ENCODE measurements around the gene NKIRAS2. TPM values are rescaled to one million over a fixed set of nuclear protein-coding genes. Genes with fewer than 3 reads are reported as not detected.

NKIRAS2 gene
- total and polyA plus RNA-seq, 2 donors (not counting 3 experiments of a cell fraction or from before 2014, with no cell fraction given), result 57.3 to 87.6 TPM

DNA sequence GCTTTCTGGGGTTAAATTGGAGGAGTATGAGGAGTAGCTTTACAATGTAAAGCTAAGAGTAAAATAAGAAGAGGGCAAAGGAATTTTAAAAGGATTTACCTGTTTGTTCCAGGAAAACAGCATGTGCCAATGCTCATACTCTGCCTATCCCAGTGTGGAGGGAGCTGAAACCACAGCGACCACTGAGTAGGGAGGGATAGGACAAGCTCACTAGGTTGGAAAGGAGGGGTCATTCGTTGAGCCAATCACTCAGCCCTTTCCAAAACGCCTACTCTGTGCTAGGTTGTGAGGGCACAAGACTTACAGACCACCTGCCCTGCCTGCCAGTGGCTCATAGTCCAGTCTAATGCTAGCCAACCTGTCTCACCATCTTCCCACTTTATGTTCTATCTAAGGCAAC lies 1.6 kb upstream of the NKIRAS2 start:
- Histone ChIP-seq H3K36me3 (ENCODE audit: control insufficient read depth in 2 of 2, extremely low read depth in 1 of 2, insufficient read depth in 2 of 2, low read length in 2 of 2) (peaks cover 3 to 9% of the 10 kb centered on the region in 2 experiments), H3K9me3 (replicated peaks; ENCODE audit: control insufficient read depth, insufficient read depth, low read length) (no peaks in the 10 kb centered on the region), H3K4me3 (replicated peaks in 1 of 3; ENCODE audit: insufficient read depth in 1 of 3, low read depth in 1 of 3, low read length in 3 of 3) (peak overlapping the region in 1 of 3 experiments; percentile 96), H3K9me1 (replicated peaks; ENCODE audit: control insufficient read depth, extremely low read depth, insufficient read depth, low read length) (no peaks in the 10 kb centered on the region), H3K9ac (replicated peaks; ENCODE audit: extremely low read depth, insufficient read depth, low read length) (peak overlapping the region; percentile 98), H3K79me2 (ENCODE audit: control insufficient read depth, insufficient read depth, low read length) (peaks cover 54% of the 10 kb centered on the region), H3K27me3 (ENCODE audit: control insufficient read depth in 2 of 2, insufficient read depth in 2 of 2, low read length in 2 of 2) (no peaks in the 10 kb centered on the region), H3K27ac (ENCODE audit: insufficient read depth, low read depth, low read length) (peak overlapping the region; percentile 88), H4K20me1 (replicated peaks; ENCODE audit: control insufficient read depth, extremely low read depth, insufficient read depth, low read length) (no peaks in the 10 kb centered on the region), H3K4me1 (ENCODE audit: control insufficient read depth, extremely low read depth, insufficient read depth, low read length) (peaks cover 15% of the 10 kb centered on the region), H2AFZ (ENCODE audit: low read depth, low read length) (no peak overlapping the region), H3K4me2 (ENCODE audit: insufficient read depth, low read length) (peak overlapping the region; percentile 69)
- ChIA-PET POLR2A (no interaction called here), CTCF (interaction anchor here (0.9 to 3.4 kb wide), 9 partner anchors 11 to 88 kb away, joined by 3 to 13 read pairs (median 4); partner anchors contain the start of genes C17orf113 and ODAD4)
- dilution Hi-C loops (cut with MboI; ENCODE audit: extremely low pct_ligation_motif_present, low sequenced_read_pairs) (no loop called here), intact Hi-C loops (cut with micrococcal nuclease) (loop anchor here (5.0 kb wide), 1 partner anchor 51 kb away; the partner anchor contains the start of gene CNP)
- no TSS peak for BruUV-seq (replicated peaks)
- TF ChIP-seq POLR2A (IDR thresholded peaks at IDR 0.05; ENCODE audit: low read depth, low read length) (no peak), GATA2 (IDR thresholded peaks at IDR 0.05; ENCODE audit: insufficient read depth, insufficient read length, low read depth, low read length) (no peak), EZH2 (IDR thresholded peaks at IDR 0.05; ENCODE audit: borderline replicate concordance, low read depth, low read length, severe bottlenecking) (no peak), POLR2AphosphoS5 (IDR thresholded peaks at IDR 0.05; ENCODE audit: insufficient read depth, low read depth, low read length) (no peak), FOS (IDR thresholded peaks at IDR 0.05; ENCODE audit: borderline replicate concordance, insufficient read depth, low read length) (no peak)
- TF ChIP-seq, protein P1, sequence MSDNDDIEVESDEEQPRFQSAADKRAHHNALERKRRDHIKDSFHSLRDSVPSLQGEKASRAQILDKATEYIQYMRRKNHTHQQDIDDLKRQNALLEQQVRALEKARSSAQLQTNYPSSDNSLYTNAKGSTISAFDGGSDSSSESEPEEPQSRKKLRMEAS (IDR thresholded peaks at IDR 0.05; ENCODE audit: insufficient read depth, insufficient read length), result no peak
- no peak for DNase-seq (ENCODE audit: low read depth, low spot score)
- peak; percentile 12 for FAIRE-seq

DNA sequence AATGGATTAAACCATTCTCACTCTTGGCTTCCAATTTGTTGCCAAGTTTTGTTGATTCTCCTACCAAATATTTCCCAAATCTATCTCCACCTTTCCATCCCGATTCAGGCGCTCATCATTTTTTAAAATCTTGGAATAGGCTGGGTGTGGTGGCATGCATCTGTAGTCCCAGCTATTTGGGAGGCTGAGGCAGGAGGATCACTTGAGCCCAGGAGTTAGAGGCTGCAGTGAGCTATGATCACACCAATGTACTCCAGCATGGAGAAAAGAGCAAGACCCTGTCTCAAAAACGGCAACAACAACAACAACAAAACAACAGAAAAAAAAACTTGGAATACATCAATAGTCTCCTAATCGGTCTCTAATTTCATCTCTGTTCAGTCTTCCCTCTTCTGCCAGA lies 902 bp upstream of the NKIRAS2 start:
- no peak overlapping the region for H2AFZ ChIP-seq (ENCODE audit: low read depth, low read length)
- no peaks in the 10 kb centered on the region for H3K27me3 ChIP-seq (ENCODE audit: control insufficient read depth in 2 of 2, insufficient read depth in 2 of 2, low read length in 2 of 2)
- ChIA-PET POLR2A (no interaction called here), CTCF (interaction anchor here (0.9 to 1.3 kb wide), 7 partner anchors 10 to 94 kb away, joined by 3 to 5 read pairs (median 3); partner anchors contain the start of genes DHX58 and ODAD4)
- no peak for TF ChIP-seq JUN (IDR thresholded peaks at IDR 0.05; ENCODE audit: borderline replicate concordance, insufficient read depth, insufficient read length, low read depth)
- no peak for TF ChIP-seq MYC (IDR thresholded peaks at IDR 0.05; ENCODE audit: low read depth, low read length)
- no peak for TF ChIP-seq EZH2 (IDR thresholded peaks at IDR 0.05; ENCODE audit: borderline replicate concordance, low read depth, low read length, severe bottlenecking)
- TF ChIP-seq FOS (IDR thresholded peaks at IDR 0.05; ENCODE audit: borderline replicate concordance, insufficient read depth, low read length), result no peak
- no peak for TF ChIP-seq POLR2AphosphoS5 (IDR thresholded peaks at IDR 0.05; ENCODE audit: insufficient read depth, low read depth, low read length)
- TF ChIP-seq, protein P2, sequence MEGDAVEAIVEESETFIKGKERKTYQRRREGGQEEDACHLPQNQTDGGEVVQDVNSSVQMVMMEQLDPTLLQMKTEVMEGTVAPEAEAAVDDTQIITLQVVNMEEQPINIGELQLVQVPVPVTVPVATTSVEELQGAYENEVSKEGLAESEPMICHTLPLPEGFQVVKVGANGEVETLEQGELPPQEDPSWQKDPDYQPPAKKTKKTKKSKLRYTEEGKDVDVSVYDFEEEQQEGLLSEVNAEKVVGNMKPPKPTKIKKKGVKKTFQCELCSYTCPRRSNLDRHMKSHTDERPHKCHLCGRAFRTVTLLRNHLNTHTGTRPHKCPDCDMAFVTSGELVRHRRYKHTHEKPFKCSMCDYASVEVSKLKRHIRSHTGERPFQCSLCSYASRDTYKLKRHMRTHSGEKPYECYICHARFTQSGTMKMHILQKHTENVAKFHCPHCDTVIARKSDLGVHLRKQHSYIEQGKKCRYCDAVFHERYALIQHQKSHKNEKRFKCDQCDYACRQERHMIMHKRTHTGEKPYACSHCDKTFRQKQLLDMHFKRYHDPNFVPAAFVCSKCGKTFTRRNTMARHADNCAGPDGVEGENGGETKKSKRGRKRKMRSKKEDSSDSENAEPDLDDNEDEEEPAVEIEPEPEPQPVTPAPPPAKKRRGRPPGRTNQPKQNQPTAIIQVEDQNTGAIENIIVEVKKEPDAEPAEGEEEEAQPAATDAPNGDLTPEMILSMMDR (IDR thresholded peaks at IDR 0.05; ENCODE audit: extremely low read depth in 1 of 2, insufficient read depth in 1 of 2, low read depth in 1 of 2, low read length in 2 of 2), result no peak
- TF ChIP-seq POLR2A (IDR thresholded peaks at IDR 0.05; ENCODE audit: low read depth, low read length), result no peak
- TF ChIP-seq, protein P1 (IDR thresholded peaks at IDR 0.05; ENCODE audit: insufficient read depth, insufficient read length), result no peak
- TF ChIP-seq GATA2 (IDR thresholded peaks at IDR 0.05; ENCODE audit: insufficient read depth, insufficient read length, low read depth, low read length), result no peak
- BruUV-seq (replicated peaks), result no TSS peak
- intact Hi-C loops (cut with micrococcal nuclease) (loop anchor here (5.0 kb wide), 1 partner anchor 52 kb away; the partner anchor contains the start of gene CNP), dilution Hi-C loops (cut with MboI; ENCODE audit: extremely low pct_ligation_motif_present, low sequenced_read_pairs) (no loop called here)
- H3K9me1 ChIP-seq (replicated peaks; ENCODE audit: control insufficient read depth, extremely low read depth, insufficient read depth, low read length), result no peaks in the 10 kb centered on the region
- no peak overlapping the region for H3K9ac ChIP-seq (replicated peaks; ENCODE audit: extremely low read depth, insufficient read depth, low read length)
- no peak overlapping the region for H3K4me2 ChIP-seq (ENCODE audit: insufficient read depth, low read length)
- no peak for DNase-seq (ENCODE audit: low read depth, low spot score)
- H3K36me3 ChIP-seq (ENCODE audit: control insufficient read depth in 2 of 2, extremely low read depth in 1 of 2, insufficient read depth in 2 of 2, low read length in 2 of 2), result peaks cover 3 to 14% of the 10 kb centered on the region in 2 experiments
- FAIRE-seq, result no peak
- no peaks in the 10 kb centered on the region for H4K20me1 ChIP-seq (replicated peaks; ENCODE audit: control insufficient read depth, extremely low read depth, insufficient read depth, low read length)
- H3K79me2 ChIP-seq (ENCODE audit: control insufficient read depth, insufficient read depth, low read length), result peaks cover 47% of the 10 kb centered on the region
- no peak overlapping the region for H3K4me3 ChIP-seq (replicated peaks in 1 of 3; ENCODE audit: insufficient read depth in 1 of 3, low read depth in 1 of 3, low read length in 3 of 3)
- H3K9me3 ChIP-seq (replicated peaks; ENCODE audit: control insufficient read depth, insufficient read depth, low read length), result no peaks in the 10 kb centered on the region
- no peak overlapping the region for H3K27ac ChIP-seq (ENCODE audit: insufficient read depth, low read depth, low read length)
- H3K4me1 ChIP-seq (ENCODE audit: control insufficient read depth, extremely low read depth, insufficient read depth, low read length), result peaks cover 19% of the 10 kb centered on the region
